ENCODE results near the gene TFDP1.

Gene TFDP1

GRCh38 chr13:113650275-113650674 lies 65.7 kb downstream of the TFDP1 start:
- TF ChIP-seq USF1 (IDR thresholded peaks at IDR 0.05): no peak
- TF ChIP-seq TAF1 (IDR thresholded peaks at IDR 0.05; ENCODE audit: low read depth): no peak
- no peak for TF ChIP-seq NFIC (IDR thresholded peaks at IDR 0.05)
- TF ChIP-seq TEAD4 (IDR thresholded peaks at IDR 0.05): no peak
- TF ChIP-seq EP300 (IDR thresholded peaks at IDR 0.05; ENCODE audit: borderline replicate concordance): no peak
- TF ChIP-seq CEBPB (IDR thresholded peaks at IDR 0.05): no peak

GRCh38 chr13:113650731-113651148 lies 66.2 kb downstream of the TFDP1 start:
- TF ChIP-seq CREB1 (IDR thresholded peaks at IDR 0.05; ENCODE audit: low read depth) (no peak), EP300 (IDR thresholded peaks at IDR 0.05; ENCODE audit: borderline replicate concordance) (no peak), NFIC (IDR thresholded peaks at IDR 0.05) (no peak), MAX (IDR thresholded peaks at IDR 0.05) (no peak), USF1 (IDR thresholded peaks at IDR 0.05) (no peak), TEAD4 (IDR thresholded peaks at IDR 0.05) (no peak), FOXM1 (IDR thresholded peaks at IDR 0.05; ENCODE audit: borderline replicate concordance, low read depth) (no peak), ZBTB7A (IDR thresholded peaks at IDR 0.05; ENCODE audit: low read depth) (no peak), CEBPB (IDR thresholded peaks at IDR 0.05) (no peak), REST (IDR thresholded peaks at IDR 0.05; ENCODE audit: low read depth) (no peak), TCF12 (IDR thresholded peaks at IDR 0.05; ENCODE audit: low read depth) (no peak)

- TF ChIP-seq NFIC (IDR thresholded peaks at IDR 0.05) (no peak), ZBTB7A (IDR thresholded peaks at IDR 0.05; ENCODE audit: low read depth) (no peak), TAF1 (IDR thresholded peaks at IDR 0.05; ENCODE audit: low read depth) (no peak), EP300 (IDR thresholded peaks at IDR 0.05; ENCODE audit: borderline replicate concordance) (no peak), MAX (IDR thresholded peaks at IDR 0.05) (no peak), TCF12 (IDR thresholded peaks at IDR 0.05; ENCODE audit: low read depth) (no peak), CREB1 (IDR thresholded peaks at IDR 0.05; ENCODE audit: low read depth) (no peak), TEAD4 (IDR thresholded peaks at IDR 0.05) (no peak), RAD21 (IDR thresholded peaks at IDR 0.05; ENCODE audit: low read depth) (no peak), YY1 (IDR thresholded peaks at IDR 0.05; ENCODE audit: low read depth) (no peak), EGR1 (IDR thresholded peaks at IDR 0.05) (no peak), USF1 (IDR thresholded peaks at IDR 0.05) (no peak), REST (IDR thresholded peaks at IDR 0.05; ENCODE audit: low read depth) (no peak), CEBPB (IDR thresholded peaks at IDR 0.05) (no peak), FOXM1 (IDR thresholded peaks at IDR 0.05; ENCODE audit: borderline replicate concordance, low read depth) (no peak)
These were observed 67.2 kb downstream of the TFDP1 start for GRCh38 chr13:113651511-113652403.

- TF ChIP-seq NFIC (IDR thresholded peaks at IDR 0.05) (no peak), RAD21 (IDR thresholded peaks at IDR 0.05; ENCODE audit: low read depth) (no peak), TCF12 (IDR thresholded peaks at IDR 0.05; ENCODE audit: low read depth) (no peak), EGR1 (IDR thresholded peaks at IDR 0.05) (no peak), FOXM1 (IDR thresholded peaks at IDR 0.05; ENCODE audit: borderline replicate concordance, low read depth) (no peak), YY1 (IDR thresholded peaks at IDR 0.05; ENCODE audit: low read depth) (no peak), TEAD4 (IDR thresholded peaks at IDR 0.05) (no peak), REST (IDR thresholded peaks at IDR 0.05; ENCODE audit: low read depth) (no peak), CEBPB (IDR thresholded peaks at IDR 0.05) (no peak), MAX (IDR thresholded peaks at IDR 0.05) (no peak), EP300 (IDR thresholded peaks at IDR 0.05; ENCODE audit: borderline replicate concordance) (no peak), CREB1 (IDR thresholded peaks at IDR 0.05; ENCODE audit: low read depth) (no peak), TAF1 (IDR thresholded peaks at IDR 0.05; ENCODE audit: low read depth) (no peak), ZBTB7A (IDR thresholded peaks at IDR 0.05; ENCODE audit: low read depth) (no peak), USF1 (IDR thresholded peaks at IDR 0.05) (no peak)
These were observed 68.1 kb downstream of the TFDP1 start for GRCh38 chr13:113652404-113653263.
